ENCODE results near the gene SRSF3. TPM values are rescaled to one million over a fixed set of nuclear protein-coding genes. Genes with fewer than 3 reads are reported as not detected.
"Not testable (repeated sequence)": the region's sequence is repeated elsewhere in the genome, so short reads cannot be mapped to it uniquely, and the experiment has no call there.

Gene SRSF3
- total RNA-seq, 1 donor from 2014 or later = 190 TPM

- no peak for DNase-seq (ENCODE audit: low spot score)
Measured at GRCh38 chr6:36574679-36575078, 19.5 kb upstream of the SRSF3 start.

- DNase-seq (ENCODE audit: low spot score) = no peak
Measured at GRCh38 chr6:36576578-36576977, 17.6 kb upstream of the SRSF3 start.

- DNase-seq (ENCODE audit: low spot score) = peak; percentile 31
Measured at GRCh38 chr6:36577301-36577700, 16.9 kb upstream of the SRSF3 start.

DNA sequence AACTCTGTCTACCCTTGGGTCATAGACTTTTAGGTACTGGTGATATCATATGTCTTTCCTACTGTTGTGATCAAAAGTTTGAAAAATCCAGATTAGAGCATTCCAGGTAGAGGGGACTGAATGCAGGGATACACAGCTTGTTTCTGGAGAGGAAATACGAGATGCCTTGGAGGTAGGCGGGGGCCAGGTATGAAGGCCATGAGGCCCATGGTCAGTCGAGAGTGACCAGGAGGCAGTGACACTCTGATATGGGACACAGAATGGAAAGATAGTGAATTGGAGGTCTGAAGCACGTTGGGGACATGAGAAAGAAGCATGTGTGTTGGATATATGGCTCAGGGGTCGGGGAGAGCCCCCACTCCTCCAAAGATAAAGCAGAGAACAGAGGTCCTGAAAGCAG is 16.1 kb upstream of the SRSF3 start:
- DNase-seq (ENCODE audit: low spot score) = no peak

DNA sequence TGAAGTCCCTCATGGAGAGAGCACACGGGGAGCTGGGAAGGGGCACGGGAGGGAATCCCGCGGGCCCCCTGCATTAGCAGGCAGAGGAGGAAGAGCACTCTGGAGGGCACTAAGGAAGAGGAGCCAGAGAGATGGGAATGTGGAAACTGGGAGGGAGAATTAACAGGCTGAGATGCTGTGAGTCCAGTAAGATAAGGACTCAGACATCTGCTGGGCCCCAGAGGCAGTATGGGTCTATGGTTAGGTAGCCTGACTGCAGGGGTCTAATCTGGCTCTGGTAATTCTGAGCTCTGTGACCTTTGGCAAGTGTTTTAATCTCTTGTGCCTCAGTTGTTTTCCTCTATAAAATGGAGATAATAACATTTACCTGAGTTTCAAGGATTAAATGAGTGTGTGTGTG is 15.7 kb upstream of the SRSF3 start:
- DNase-seq (ENCODE audit: low spot score) = no peak

DNA sequence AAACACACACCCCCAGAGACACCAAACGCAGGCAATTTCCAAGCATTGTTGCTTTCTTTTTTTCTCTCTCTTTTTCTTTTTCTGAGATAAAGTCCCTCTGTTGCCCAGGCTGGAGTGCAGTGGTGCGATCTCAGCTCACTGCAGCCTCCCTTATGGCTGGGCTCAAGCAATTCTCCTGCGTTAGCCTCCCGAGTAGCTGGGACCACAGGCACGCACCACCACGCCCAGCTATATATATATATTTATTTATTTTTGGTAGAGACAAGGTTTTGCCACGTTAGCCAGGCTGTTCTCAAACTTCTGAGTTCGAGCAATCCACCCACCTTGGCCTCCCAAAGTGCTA is 14.0 kb upstream of the SRSF3 start:
- no peak for DNase-seq (ENCODE audit: low spot score)

GRCh38 chr6:36581716-36582115 is 12.4 kb upstream of the SRSF3 start:
- DNase-seq (ENCODE audit: low spot score) = no peak

- no peak for DNase-seq (ENCODE audit: low spot score)
Measured at GRCh38 chr6:36586606-36587005, 7.6 kb upstream of the SRSF3 start.

DNA sequence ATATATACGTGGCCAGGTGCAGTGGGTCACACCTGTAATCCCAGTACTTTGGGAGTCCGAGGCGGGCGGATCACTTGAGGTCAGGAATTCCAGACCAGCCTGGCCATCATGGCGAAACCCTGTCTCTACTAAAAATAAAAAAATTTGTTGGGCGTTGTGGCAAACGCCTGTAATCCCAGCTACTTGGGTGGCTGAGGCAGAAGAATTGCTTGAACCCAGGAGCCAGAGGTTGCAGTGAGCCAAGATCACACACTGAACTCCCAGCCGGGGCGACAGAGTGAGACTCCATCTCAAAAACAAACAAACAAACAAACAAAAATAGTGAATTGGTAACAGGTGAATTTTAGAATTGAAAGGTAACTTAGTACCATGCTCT is 5.1 kb upstream of the SRSF3 start:
- not testable (repeated sequence) for DNase-seq (ENCODE audit: low spot score)

DNA sequence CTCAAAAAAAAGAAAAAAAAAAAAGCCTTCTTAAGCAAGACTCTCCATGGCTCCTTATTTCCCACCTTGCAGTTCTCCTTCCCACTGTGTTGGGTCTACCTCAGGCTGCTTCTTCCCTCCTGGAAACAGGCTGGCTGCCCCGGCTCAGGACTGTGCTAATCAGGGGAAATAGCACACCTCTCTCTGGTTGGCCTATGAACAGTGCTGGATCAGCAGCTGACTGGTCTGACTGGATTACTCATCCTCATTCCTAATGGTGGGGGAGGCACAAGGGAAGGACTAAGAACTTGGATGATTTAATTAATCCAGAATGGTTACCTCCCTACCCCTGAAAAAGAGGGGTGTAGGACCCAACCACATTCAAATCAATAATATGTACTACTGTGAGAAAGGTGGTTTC is 3.9 kb upstream of the SRSF3 start:
- no peak for DNase-seq (ENCODE audit: low spot score)

GRCh38 chr6:36592221-36592655 is 1.9 kb upstream of the SRSF3 start:
- DNase-seq (ENCODE audit: low spot score) = no peak

DNA sequence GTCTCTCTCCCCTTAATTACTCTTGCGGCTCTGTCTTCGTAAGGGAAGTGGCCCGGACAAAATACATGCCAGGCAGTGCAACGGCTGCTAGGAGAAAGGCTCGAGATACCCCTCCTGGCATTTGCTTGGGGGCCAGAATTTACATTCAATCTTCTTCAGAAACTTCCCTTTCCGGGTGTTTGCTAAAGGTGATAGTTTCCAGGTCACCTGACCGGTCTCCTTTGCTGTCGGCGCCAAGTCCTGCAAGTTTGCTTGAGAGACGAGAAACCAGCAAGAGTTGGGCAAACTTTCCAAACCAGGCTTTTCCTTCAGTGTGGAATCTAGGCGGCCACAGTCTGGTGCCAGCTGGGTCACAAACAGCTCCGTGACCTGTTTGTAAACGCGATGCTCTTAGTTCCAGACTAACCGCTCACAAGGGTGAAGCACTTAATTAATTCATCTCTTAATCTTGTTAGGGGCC is 563 bp upstream of the SRSF3 start:
- DNase-seq (ENCODE audit: low spot score) = peak; percentile 61

DNA sequence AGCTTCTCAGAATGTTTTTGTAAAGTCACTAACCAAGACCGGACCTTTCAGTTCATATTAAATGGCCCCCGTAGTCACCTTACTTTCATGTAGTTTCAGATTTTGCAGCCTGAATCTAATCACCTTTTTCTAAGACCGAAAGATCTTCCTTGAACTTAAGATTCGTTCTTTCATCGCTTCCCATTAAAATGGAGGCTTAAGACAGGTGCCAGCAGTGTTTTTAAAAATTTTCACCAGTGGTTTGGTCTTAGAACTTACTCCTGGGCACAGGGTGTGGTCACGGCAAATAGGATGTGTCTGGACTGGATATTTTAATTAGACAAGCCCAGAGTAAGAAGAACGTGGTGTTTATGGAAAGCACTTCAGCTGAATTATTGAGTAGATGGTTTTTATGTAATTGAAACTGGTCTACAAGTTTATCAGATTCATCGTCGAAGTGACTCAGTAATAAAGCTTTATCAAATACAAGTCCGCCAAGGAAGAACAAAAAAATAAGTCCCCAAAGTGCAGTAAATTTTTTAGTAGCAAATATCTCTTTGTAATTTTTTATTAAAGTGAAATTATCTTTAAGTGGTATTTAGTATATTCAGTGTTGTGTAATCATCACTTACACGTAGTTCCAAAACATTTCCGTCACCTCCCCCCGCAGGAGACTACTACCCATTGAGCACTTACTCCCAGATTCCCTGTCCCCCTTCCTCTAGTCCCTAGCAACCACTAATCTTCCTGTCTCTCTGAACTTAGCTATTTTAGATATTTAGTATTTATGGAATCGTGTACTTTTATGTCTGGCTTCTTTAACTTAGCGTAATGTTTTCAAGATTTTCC is 868 bp downstream of the SRSF3 start:
- DNase-seq (ENCODE audit: low spot score) = peak; percentile 46

- no peak for DNase-seq (ENCODE audit: low spot score)
Measured at GRCh38 chr6:36596356-36596755, 2.2 kb downstream of the SRSF3 start.

- DNase-seq (ENCODE audit: low spot score) = no peak
Measured at GRCh38 chr6:36597775-36598174, 3.6 kb downstream of the SRSF3 start.

DNA sequence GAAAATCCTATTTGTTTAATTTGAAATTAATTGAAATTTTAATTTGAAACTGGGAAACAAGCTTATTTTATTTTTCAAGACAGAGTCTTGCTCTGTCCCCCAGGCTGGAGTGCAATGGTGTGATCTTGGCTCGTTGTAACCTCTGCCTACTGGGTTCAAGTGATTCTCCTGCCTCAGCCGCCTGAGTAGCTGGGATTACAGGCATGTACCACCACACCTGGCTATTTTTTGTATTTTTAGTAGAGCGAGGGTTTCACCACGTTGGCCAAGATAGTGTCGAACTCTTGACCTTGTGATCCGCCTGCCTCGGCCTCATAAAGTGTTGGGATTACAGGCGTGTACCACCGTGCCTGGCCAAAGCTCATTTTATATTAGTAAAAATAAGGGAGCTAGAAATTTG is 4.2 kb downstream of the SRSF3 start:
- no peak for DNase-seq (ENCODE audit: low spot score)

GRCh38 chr6:36598739-36599318 is 4.7 kb downstream of the SRSF3 start:
- DNase-seq (ENCODE audit: low spot score) = no peak

DNA sequence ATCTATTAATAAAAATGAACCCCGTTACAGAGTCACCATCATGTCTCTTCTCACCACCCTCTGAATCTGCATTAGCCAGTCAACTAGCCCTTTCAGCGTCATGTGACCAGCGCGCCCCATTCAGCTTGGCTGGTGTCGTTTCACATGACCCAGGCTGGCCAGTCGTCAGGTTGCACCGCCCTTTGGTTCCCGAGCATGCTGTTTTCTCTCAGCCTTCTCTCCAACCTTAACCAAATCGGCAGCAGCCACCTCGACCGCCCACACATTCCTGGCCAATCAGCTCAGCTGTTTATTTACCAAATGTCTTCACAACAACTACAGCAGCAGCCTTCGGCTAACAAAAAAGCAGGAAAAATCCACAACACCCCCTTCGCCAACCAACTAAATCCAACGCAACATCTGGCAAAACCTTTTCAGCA is 5.6 kb downstream of the SRSF3 start:
- no peak for DNase-seq (ENCODE audit: low spot score)

DNA sequence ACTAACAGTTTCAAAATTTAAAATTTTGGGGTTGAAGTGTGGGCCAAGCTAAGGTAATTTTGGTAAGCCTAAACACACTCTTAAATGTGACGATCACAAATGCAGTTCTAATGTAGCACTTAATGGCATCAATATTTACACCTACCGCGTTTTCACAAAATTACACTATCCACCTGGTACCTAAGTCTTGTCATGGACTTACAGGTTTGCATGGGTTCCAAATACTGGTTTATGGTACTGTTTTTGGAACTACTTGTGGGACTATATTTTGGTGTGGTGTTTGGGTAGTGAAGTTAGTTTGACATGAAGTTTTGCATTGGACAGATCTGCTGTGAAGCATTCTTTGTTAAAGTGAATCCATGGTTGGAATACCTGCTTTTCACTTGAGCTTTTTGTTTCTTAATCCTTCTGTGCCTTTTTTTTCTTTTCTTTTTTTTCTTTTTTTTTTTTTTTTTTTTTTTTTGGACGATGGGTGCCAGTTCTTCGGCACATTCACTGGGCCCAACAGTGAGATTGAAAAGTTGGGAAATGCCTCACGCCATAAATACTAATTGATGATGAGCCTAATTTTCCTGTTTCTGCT is 6.5 kb downstream of the SRSF3 start:
- no peak for DNase-seq (ENCODE audit: low spot score)

GRCh38 chr6:36601818-36602217 is 7.7 kb downstream of the SRSF3 start:
- not testable (repeated sequence) for DNase-seq (ENCODE audit: low spot score)

GRCh38 chr6:36603222-36604089 is 9.3 kb downstream of the SRSF3 start:
- DNase-seq (ENCODE audit: low spot score) = no peak
